Effector CD4-positive, alpha-beta T cell (primary cell): ENCODE results near the gene ANKRD39.

Experiments
- DNase-seq: peaks from one replicate; pipeline ENCODE4 v3.0.0-alpha.2; 2020

The ANKRD39 gene

GRCh38 chr2:96887493-96888012, 29.7 kb upstream of the ANKRD39 start:
- DNase-seq: no peak

- DNase-seq: no peak
These were observed 27.9 kb upstream of the ANKRD39 start for GRCh38 chr2:96885432-96886347.

GRCh38 chr2:96884299-96885094, 26.7 kb upstream of the ANKRD39 start:
- DNase-seq: no peak

- DNase-seq: no peak
These were observed 25.5 kb upstream of the ANKRD39 start for GRCh38 chr2:96883306-96883705.

- DNase-seq: no peak
These were observed 25.1 kb upstream of the ANKRD39 start for GRCh38 chr2:96882906-96883305.

GRCh38 chr2:96882230-96882629, 24.4 kb upstream of the ANKRD39 start:
- no peak for DNase-seq

GRCh38 chr2:96881349-96882195, 23.8 kb upstream of the ANKRD39 start:
- no peak for DNase-seq

GRCh38 chr2:96880891-96881273, 23.1 kb upstream of the ANKRD39 start:
- no peak for DNase-seq

GRCh38 chr2:96879545-96880040, 21.8 kb upstream of the ANKRD39 start:
- no peak for DNase-seq

GRCh38 chr2:96878796-96879544, 21.2 kb upstream of the ANKRD39 start:
- no peak for DNase-seq

- no peak for DNase-seq
These were observed 20.4 kb upstream of the ANKRD39 start for GRCh38 chr2:96878171-96878570.

- no peak for DNase-seq
These were observed 19.8 kb upstream of the ANKRD39 start for GRCh38 chr2:96877631-96878092.

- DNase-seq: no peak
These were observed 19.2 kb upstream of the ANKRD39 start for GRCh38 chr2:96877042-96877451.

GRCh38 chr2:96876269-96877041, 18.6 kb upstream of the ANKRD39 start:
- DNase-seq: no peak

- no peak for DNase-seq
These were observed 17.9 kb upstream of the ANKRD39 start for GRCh38 chr2:96875498-96876268.

GRCh38 chr2:96874198-96874831, 16.5 kb upstream of the ANKRD39 start:
- DNase-seq: no peak

- DNase-seq: no peak
These were observed 15.9 kb upstream of the ANKRD39 start for GRCh38 chr2:96873651-96874096.

GRCh38 chr2:96872591-96873349, 15.0 kb upstream of the ANKRD39 start:
- no peak for DNase-seq
